ENCODE measurements around the gene NRDC.
"Not testable (repeated sequence)": the region's sequence is repeated elsewhere in the genome, so short reads cannot be mapped to it uniquely, and the experiment has no call there.

The NRDC gene

GRCh38 chr1:51878616-51879336 is at the start of gene NRDC:
NRDC (minus strand) TSS chr1:51878727; CDS start chr1:51878615, 112 bp downstream.
- peak; percentile 98 for DNase-seq (ENCODE audit: low spot score)

GRCh38 chr1:51927029-51927428 is 48.5 kb upstream of the NRDC start:
- DNase-seq (ENCODE audit: low spot score) = no peak

- DNase-seq (ENCODE audit: low spot score) = no peak
These were observed 47.8 kb upstream of the NRDC start for GRCh38 chr1:51926171-51926812.

GRCh38 chr1:51924455-51924854 is 45.9 kb upstream of the NRDC start:
- DNase-seq (ENCODE audit: low spot score) = no peak

- DNase-seq (ENCODE audit: low spot score) = no peak
These were observed 43.5 kb upstream of the NRDC start for GRCh38 chr1:51922040-51922439.

GRCh38 chr1:51920130-51920529 is 41.6 kb upstream of the NRDC start:
- no peak for DNase-seq (ENCODE audit: low spot score)

GRCh38 chr1:51919684-51920083 is 41.2 kb upstream of the NRDC start:
- no peak for DNase-seq (ENCODE audit: low spot score)

- no peak for DNase-seq (ENCODE audit: low spot score)
These were observed 38.3 kb upstream of the NRDC start for GRCh38 chr1:51916587-51917405.

- DNase-seq (ENCODE audit: low spot score) = no peak
These were observed 37.4 kb upstream of the NRDC start for GRCh38 chr1:51915951-51916350.

GRCh38 chr1:51912881-51913280 is 34.4 kb upstream of the NRDC start:
- no peak for DNase-seq (ENCODE audit: low spot score)

GRCh38 chr1:51910221-51911000 is 31.9 kb upstream of the NRDC start:
- DNase-seq (ENCODE audit: low spot score) = no peak

- peak; percentile 10 for DNase-seq (ENCODE audit: low spot score)
These were observed 30.0 kb upstream of the NRDC start for GRCh38 chr1:51908499-51908898.

- DNase-seq (ENCODE audit: low spot score) = no peak
These were observed 28.7 kb upstream of the NRDC start for GRCh38 chr1:51907079-51907702.

- no peak for DNase-seq (ENCODE audit: low spot score)
These were observed 28.0 kb upstream of the NRDC start for GRCh38 chr1:51906306-51907078.

- no peak for DNase-seq (ENCODE audit: low spot score)
These were observed 23.9 kb upstream of the NRDC start for GRCh38 chr1:51902456-51902855.

- DNase-seq (ENCODE audit: low spot score) = no peak
These were observed 22.6 kb upstream of the NRDC start for GRCh38 chr1:51901151-51901550.

- DNase-seq (ENCODE audit: low spot score) = no peak
These were observed 20.5 kb upstream of the NRDC start for GRCh38 chr1:51899022-51899421.

- DNase-seq (ENCODE audit: low spot score) = no peak
These were observed 19.7 kb upstream of the NRDC start for GRCh38 chr1:51898090-51898734.

GRCh38 chr1:51897699-51898031 is 19.1 kb upstream of the NRDC start:
- no peak for DNase-seq (ENCODE audit: low spot score)

- DNase-seq (ENCODE audit: low spot score) = not testable (repeated sequence)
These were observed 16.2 kb upstream of the NRDC start for GRCh38 chr1:51894748-51895147.

- no peak for DNase-seq (ENCODE audit: low spot score)
These were observed 265 bp downstream of the NRDC start for GRCh38 chr1:51878308-51878615.

Measured in germinal center (tissue), 1 donor.